ENCODE results near the gene APLN.

The APLN gene

DNA sequence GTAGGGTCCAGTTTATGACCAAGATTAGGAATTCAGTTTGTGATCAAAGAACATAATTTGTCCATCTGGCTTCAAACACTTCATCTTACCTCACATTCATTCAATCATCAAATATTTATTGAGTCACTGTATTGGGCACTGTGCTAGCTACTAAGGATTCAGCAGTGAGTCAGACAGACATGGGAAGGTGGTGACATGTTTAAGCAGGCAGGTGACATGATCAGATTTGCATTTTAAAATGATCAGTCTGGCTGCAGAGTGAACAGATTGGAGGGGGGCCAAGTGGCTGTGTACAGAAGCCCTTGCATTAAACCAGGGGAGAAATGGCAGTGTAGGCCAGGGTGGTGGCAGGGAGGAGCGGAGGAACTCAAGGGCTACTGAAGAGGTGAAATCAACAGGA, 25.1 kb upstream of the APLN start:
- TF ChIP-seq CTCF (IDR thresholded peaks at IDR 0.05), result no peak
- no peak overlapping the region for H3K27ac ChIP-seq
- H3K9me3 ChIP-seq, result no peaks in the 10 kb centered on the region
- H3K4me1 ChIP-seq (ENCODE audit: control insufficient read depth in 1 of 2, insufficient read depth in 1 of 2, low read depth in 1 of 2, low read length in 1 of 2), result peaks cover 13% of the 10 kb centered on the region in 2 experiments
- no peaks in the 10 kb centered on the region for H3K36me3 ChIP-seq
- no peaks in the 10 kb centered on the region for H3K27me3 ChIP-seq
- H3K4me3 ChIP-seq (ENCODE audit: low read depth in 1 of 2, low read length in 1 of 2), result no peak overlapping the region

DNA sequence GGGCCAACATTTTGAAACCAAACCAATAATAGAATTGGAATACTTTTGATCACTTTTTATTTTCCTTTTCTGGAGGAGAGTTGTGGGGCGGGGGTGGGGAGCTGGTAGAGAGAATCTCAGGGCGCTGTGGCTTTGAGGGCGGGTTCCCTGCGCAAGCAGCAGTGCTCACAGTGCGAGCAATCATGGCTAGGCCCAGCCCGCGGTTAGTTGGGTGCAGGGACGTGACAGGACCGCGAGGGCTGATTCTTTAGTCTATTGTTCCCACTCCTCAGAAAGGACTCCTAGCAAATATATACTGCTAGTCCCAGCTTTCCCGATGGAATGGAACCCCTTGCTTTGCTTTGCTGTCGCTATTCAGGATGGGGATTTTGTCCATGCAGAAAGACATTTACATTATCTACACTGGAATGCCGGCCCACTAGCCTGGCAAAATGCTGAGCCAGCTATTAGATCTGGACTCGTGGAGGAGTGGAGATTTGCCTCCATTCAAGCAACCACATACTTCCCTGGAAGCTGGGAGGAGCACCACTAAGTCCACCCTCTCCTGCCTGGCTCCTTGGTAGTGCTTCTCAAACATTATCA, 23.9 kb upstream of the APLN start:
- TF ChIP-seq CTCF (IDR thresholded peaks at IDR 0.05), result no peak
- H3K4me1 ChIP-seq (ENCODE audit: control insufficient read depth in 1 of 2, insufficient read depth in 1 of 2, low read depth in 1 of 2, low read length in 1 of 2), result peaks cover 13% of the 10 kb centered on the region in 2 experiments
- no peaks in the 10 kb centered on the region for H3K27me3 ChIP-seq
- H3K36me3 ChIP-seq, result no peaks in the 10 kb centered on the region
- peak overlapping the region; percentile 40 to 51 for H3K4me3 ChIP-seq (ENCODE audit: low read depth in 1 of 2, low read length in 1 of 2)
- no peak overlapping the region for H3K27ac ChIP-seq
- H3K9me3 ChIP-seq, result no peaks in the 10 kb centered on the region

- no peak overlapping the region for H3K4me3 ChIP-seq (ENCODE audit: low read depth in 1 of 2, low read length in 1 of 2)
- TF ChIP-seq CTCF (IDR thresholded peaks at IDR 0.05), result no peak
- H3K9me3 ChIP-seq, result no peaks in the 10 kb centered on the region
- H3K27me3 ChIP-seq, result no peaks in the 10 kb centered on the region
- H3K36me3 ChIP-seq, result no peaks in the 10 kb centered on the region
- no peak overlapping the region for H3K27ac ChIP-seq
- no peaks in the 10 kb centered on the region for H3K4me1 ChIP-seq (ENCODE audit: control insufficient read depth in 1 of 2, insufficient read depth in 1 of 2, low read depth in 1 of 2, low read length in 1 of 2)
These were observed 12.7 kb upstream of the APLN start for GRCh38 chrX:129667412-129667811.

DNA sequence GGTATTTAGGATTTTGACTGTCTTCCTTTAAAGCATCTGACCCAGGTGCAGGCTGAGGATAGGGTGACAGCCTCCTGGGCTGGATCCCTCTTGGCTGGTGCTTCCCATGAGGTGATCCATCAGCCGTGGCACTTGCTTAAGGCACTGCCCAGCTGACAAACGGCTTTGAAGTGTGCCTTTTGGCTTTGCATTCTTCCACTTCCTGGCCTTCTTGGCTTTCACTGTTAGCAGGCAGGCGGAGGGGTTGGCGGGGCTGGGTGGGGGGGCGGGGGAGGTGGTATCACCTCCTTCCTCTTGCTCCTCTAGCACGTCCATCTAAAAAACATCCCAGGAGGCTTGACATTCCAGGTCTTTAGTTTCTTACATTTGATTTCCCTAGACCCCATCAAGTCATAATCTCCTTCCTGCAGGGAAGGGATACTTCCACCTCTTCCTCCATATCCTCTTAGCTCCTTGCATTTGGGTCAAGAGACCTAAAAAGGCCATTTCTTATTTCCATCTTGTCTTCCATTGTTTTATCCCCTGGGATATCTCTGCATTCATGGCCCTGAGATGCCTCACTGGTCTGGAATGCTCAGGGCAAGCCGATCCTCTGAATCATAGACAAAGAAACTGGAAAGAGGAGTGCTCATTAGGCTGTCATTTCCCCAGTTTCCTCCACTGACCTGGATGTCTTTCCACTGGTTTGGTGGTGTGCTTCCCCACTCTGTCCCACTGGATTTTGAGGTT, 11.3 kb upstream of the APLN start:
- TF ChIP-seq CTCF (IDR thresholded peaks at IDR 0.05), result no peak
- H3K27ac ChIP-seq, result no peak overlapping the region
- no peak overlapping the region for H3K4me3 ChIP-seq (ENCODE audit: low read depth in 1 of 2, low read length in 1 of 2)

DNA sequence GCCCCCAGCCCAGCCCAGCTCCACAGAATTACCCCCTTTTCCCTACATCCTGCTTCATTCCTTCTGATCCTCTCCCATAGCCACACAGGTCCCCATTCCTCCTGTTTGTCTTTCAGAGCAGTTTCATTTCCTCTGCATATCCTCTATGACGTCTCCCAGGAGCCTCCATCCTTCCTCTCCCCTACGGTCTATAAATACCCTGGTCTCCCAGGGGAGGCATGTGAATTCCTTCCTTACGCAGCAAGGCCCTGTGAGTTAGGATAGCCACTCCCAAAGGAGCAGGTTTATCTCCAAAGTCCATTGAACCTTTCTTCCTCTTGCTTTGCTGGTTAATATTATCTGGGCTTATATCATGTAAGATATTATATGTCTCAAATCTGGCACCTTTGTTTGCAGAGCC, 8.4 kb upstream of the APLN start:
- Histone ChIP-seq H3K36me3 (no peaks in the 10 kb centered on the region), H3K9me3 (no peaks in the 10 kb centered on the region), H3K4me1 (ENCODE audit: control insufficient read depth in 1 of 2, insufficient read depth in 1 of 2, low read depth in 1 of 2, low read length in 1 of 2) (no peaks in the 10 kb centered on the region), H3K4me3 (ENCODE audit: low read depth in 1 of 2, low read length in 1 of 2) (no peak overlapping the region), H3K27me3 (no peaks in the 10 kb centered on the region), H3K27ac (no peak overlapping the region)
- no peak for TF ChIP-seq CTCF (IDR thresholded peaks at IDR 0.05)

More for the DNA sequence above, 11.3 kb upstream of the APLN start:
- no peaks in the 10 kb centered on the region for H3K4me1 ChIP-seq (ENCODE audit: control insufficient read depth in 1 of 2, insufficient read depth in 1 of 2, low read depth in 1 of 2, low read length in 1 of 2)
- no peaks in the 10 kb centered on the region for H3K36me3 ChIP-seq
- H3K27me3 ChIP-seq, result no peaks in the 10 kb centered on the region
- no peaks in the 10 kb centered on the region for H3K9me3 ChIP-seq

All from neutrophil (primary cell).